ENCODE measurements around the gene DAG1. TPM values are rescaled to one million over a fixed set of nuclear protein-coding genes. Genes with fewer than 3 reads are reported as not detected.
"Not testable (repeated sequence)": the region's sequence is repeated elsewhere in the genome, so short reads cannot be mapped to it uniquely, and the experiment has no call there.

The DAG1 gene
- total RNA-seq, 2 experiments from 2014 or later, result 10.9 to 14.9 TPM

- H3K4me1 ChIP-seq (ENCODE audit: insufficient read depth, low read length, poor library complexity, severe bottlenecking), result peaks cover 4% of the 10 kb centered on the region
- H3K79me2 ChIP-seq (ENCODE audit: insufficient read depth, low read depth, low read length), result no peaks in the 10 kb centered on the region
- H3K9me2 ChIP-seq (ENCODE audit: insufficient read depth, low read length), result no peaks in the 10 kb centered on the region
- POLR2A ChIA-PET, result no interaction called here
- CTCF ChIA-PET (ENCODE audit: unreplicated experiment), result no interaction called here
- H3K36me3 ChIP-seq (ENCODE audit: insufficient read depth, low read length), result 0 out of 2 replicates have a peak, but pooled peaks cover 2% of the 10 kb centered on the region
- H3K4me3 ChIP-seq (ENCODE audit: low read depth, low read length, poor library complexity, severe bottlenecking), result no peak overlapping the region
- no peaks in the 10 kb centered on the region for H4K20me1 ChIP-seq (ENCODE audit: insufficient read depth, low read length)
- no peak overlapping the region for H3K4me2 ChIP-seq (ENCODE audit: low read length)
- H2AFZ ChIP-seq (ENCODE audit: low read length), result no peak overlapping the region
- no peak for TF ChIP-seq EZH2phosphoT487 (IDR thresholded peaks at IDR 0.05; ENCODE audit: borderline replicate concordance, low read depth, low read length)
- no peak for TF ChIP-seq CTCF (conservative IDR thresholded peaks at IDR 0.05; ENCODE audit: low read length)
- no TSS peak for BruUV-seq (replicated peaks)
- no peaks in the 10 kb centered on the region for H3K9me3 ChIP-seq (ENCODE audit: low read length)
- DNase-seq (ENCODE audit: low spot score), result no peak
- no peak overlapping the region for H3K27ac ChIP-seq (ENCODE audit: low read depth, low read length, poor library complexity, severe bottlenecking)
- intact Hi-C loops (cut with micrococcal nuclease; ENCODE audit: unreplicated experiment), result no loop called here
These were observed 25.0 kb downstream of the DAG1 start for GRCh38 chr3:49495023-49495422.

- CTCF ChIA-PET (ENCODE audit: unreplicated experiment); H3K36me3 ChIP-seq (ENCODE audit: insufficient read depth, low read length); H3K9me3 ChIP-seq (ENCODE audit: low read length); H3K79me2 ChIP-seq (ENCODE audit: insufficient read depth, low read depth, low read length); H3K4me2 ChIP-seq (ENCODE audit: low read length); H3K4me1 ChIP-seq (ENCODE audit: insufficient read depth, low read length, poor library complexity, severe bottlenecking); H2AFZ ChIP-seq (ENCODE audit: low read length); H3K4me3 ChIP-seq (ENCODE audit: low read depth, low read length, poor library complexity, severe bottlenecking); H3K27ac ChIP-seq (ENCODE audit: low read depth, low read length, poor library complexity, severe bottlenecking); H3K9me2 ChIP-seq (ENCODE audit: insufficient read depth, low read length); H4K20me1 ChIP-seq (ENCODE audit: insufficient read depth, low read length); BruUV-seq (replicated peaks); intact Hi-C loops (cut with micrococcal nuclease; ENCODE audit: unreplicated experiment); DNase-seq (ENCODE audit: low spot score): not testable (repeated sequence)
- POLR2A ChIA-PET, result interaction anchor here (0.7 kb wide), 3 partner anchors 119 to 1237 kb away, joined by 3 read pairs; no protein-coding TSS in a partner anchor
These were observed 26.8 kb downstream of the DAG1 start for GRCh38 chr3:49496845-49497244.

- intact Hi-C loops (cut with micrococcal nuclease; ENCODE audit: unreplicated experiment), result no loop called here
- no peaks in the 10 kb centered on the region for H4K20me1 ChIP-seq (ENCODE audit: insufficient read depth, low read length)
- peaks cover 8% of the 10 kb centered on the region; the same call in 1 of the 2 replicates for H3K36me3 ChIP-seq (ENCODE audit: insufficient read depth, low read length)
- peaks cover 4% of the 10 kb centered on the region for H3K4me1 ChIP-seq (ENCODE audit: insufficient read depth, low read length, poor library complexity, severe bottlenecking)
- no TSS peak for BruUV-seq (replicated peaks)
- no peak overlapping the region for H3K4me3 ChIP-seq (ENCODE audit: low read depth, low read length, poor library complexity, severe bottlenecking)
- H3K9me3 ChIP-seq (ENCODE audit: low read length), result no peaks in the 10 kb centered on the region
- DNase-seq (ENCODE audit: low spot score), result no peak
- CTCF ChIA-PET (ENCODE audit: unreplicated experiment), result no interaction called here
- no peak overlapping the region for H3K27ac ChIP-seq (ENCODE audit: low read depth, low read length, poor library complexity, severe bottlenecking)
- no peak overlapping the region for H3K4me2 ChIP-seq (ENCODE audit: low read length)
- H3K79me2 ChIP-seq (ENCODE audit: insufficient read depth, low read depth, low read length), result no peaks in the 10 kb centered on the region
- no peaks in the 10 kb centered on the region for H3K9me2 ChIP-seq (ENCODE audit: insufficient read depth, low read length)
- POLR2A ChIA-PET, result interaction anchor here (0.7 kb wide), 1 partner anchor 1238 kb away, joined by 3 read pairs; no protein-coding TSS in a partner anchor
- no peak overlapping the region for H2AFZ ChIP-seq (ENCODE audit: low read length)
- no peak for TF ChIP-seq CTCF (conservative IDR thresholded peaks at IDR 0.05; ENCODE audit: low read length)
- TF ChIP-seq EZH2phosphoT487 (IDR thresholded peaks at IDR 0.05; ENCODE audit: borderline replicate concordance, low read depth, low read length), result no peak
These were observed 27.5 kb downstream of the DAG1 start for GRCh38 chr3:49497606-49498005.

Data from OCI-LY7 (cell line).